Endometrial microvascular endothelial cells (primary cell): ENCODE results near the gene RUSF1. TPM values are rescaled to one million over a fixed set of nuclear protein-coding genes. Genes with fewer than 3 reads are reported as not detected.
"Not testable (repeated sequence)": the region's sequence is repeated elsewhere in the genome, so short reads cannot be mapped to it uniquely, and the experiment has no call there.

Experiments
- in situ Hi-C: cut with HindIII; loops from 2 replicates; pipeline ENCODE4 v1.10.0; 2017; ENCODE audit warnings: low sequenced_read_pairs, low pct_unique_long_range_greater_than_20kb; ENCODE audit errors: inconsistent ontology term
- total RNA-seq: library from RNA; depleted of rRNA; stranded (reverse); fragments of >200 nt; gene quantifications from one replicate; pipeline ENCODE4 v1.2.3, GENCODE V29; 2015; ENCODE audit errors: inconsistent ontology term

The RUSF1 gene
- total RNA-seq, 1 donor from 2014 or later = 35.3 TPM

- in situ Hi-C loops = no loop called here
Observed at GRCh38 chr16:31521368-31521767, 13.2 kb upstream of the RUSF1 start.

- in situ Hi-C loops = no loop called here
Observed at GRCh38 chr16:31519759-31520431, 11.7 kb upstream of the RUSF1 start.

GRCh38 chr16:31517800-31518402 is 9.7 kb upstream of the RUSF1 start:
- in situ Hi-C loops = no loop called here

GRCh38 chr16:31513884-31514283 is 5.7 kb upstream of the RUSF1 start:
- in situ Hi-C loops = no loop called here

GRCh38 chr16:31513126-31513525 is 4.9 kb upstream of the RUSF1 start:
- in situ Hi-C loops = no loop called here

- in situ Hi-C loops = no loop called here
Observed at GRCh38 chr16:31508706-31509195, 560 bp upstream of the RUSF1 start.

GRCh38 chr16:31507617-31507928 is 618 bp downstream of the RUSF1 start:
- in situ Hi-C loops = no loop called here

GRCh38 chr16:31505483-31505882 is 2.7 kb downstream of the RUSF1 start:
- in situ Hi-C loops = no loop called here

GRCh38 chr16:31504159-31504558 is 4.0 kb downstream of the RUSF1 start:
- in situ Hi-C loops = no loop called here

GRCh38 chr16:31503555-31503954 is 4.6 kb downstream of the RUSF1 start:
- in situ Hi-C loops = not testable (repeated sequence)

GRCh38 chr16:31502981-31503380 is 5.2 kb downstream of the RUSF1 start:
- in situ Hi-C loops = no loop called here

- in situ Hi-C loops = no loop called here
Observed at GRCh38 chr16:31501966-31502348, 6.2 kb downstream of the RUSF1 start.

GRCh38 chr16:31501226-31501965 is 6.8 kb downstream of the RUSF1 start:
- in situ Hi-C loops = no loop called here

GRCh38 chr16:31499928-31500327 is 8.3 kb downstream of the RUSF1 start:
- in situ Hi-C loops = no loop called here

GRCh38 chr16:31498493-31498892 is 9.7 kb downstream of the RUSF1 start:
- in situ Hi-C loops = no loop called here

- in situ Hi-C loops = no loop called here
Observed at GRCh38 chr16:31496670-31497069, 11.5 kb downstream of the RUSF1 start.

GRCh38 chr16:31493506-31494125 is 14.6 kb downstream of the RUSF1 start:
- in situ Hi-C loops = no loop called here

GRCh38 chr16:31491778-31492418 is 16.3 kb downstream of the RUSF1 start:
- in situ Hi-C loops = no loop called here
